ENCODE data around the gene ENKD1.

DNA sequence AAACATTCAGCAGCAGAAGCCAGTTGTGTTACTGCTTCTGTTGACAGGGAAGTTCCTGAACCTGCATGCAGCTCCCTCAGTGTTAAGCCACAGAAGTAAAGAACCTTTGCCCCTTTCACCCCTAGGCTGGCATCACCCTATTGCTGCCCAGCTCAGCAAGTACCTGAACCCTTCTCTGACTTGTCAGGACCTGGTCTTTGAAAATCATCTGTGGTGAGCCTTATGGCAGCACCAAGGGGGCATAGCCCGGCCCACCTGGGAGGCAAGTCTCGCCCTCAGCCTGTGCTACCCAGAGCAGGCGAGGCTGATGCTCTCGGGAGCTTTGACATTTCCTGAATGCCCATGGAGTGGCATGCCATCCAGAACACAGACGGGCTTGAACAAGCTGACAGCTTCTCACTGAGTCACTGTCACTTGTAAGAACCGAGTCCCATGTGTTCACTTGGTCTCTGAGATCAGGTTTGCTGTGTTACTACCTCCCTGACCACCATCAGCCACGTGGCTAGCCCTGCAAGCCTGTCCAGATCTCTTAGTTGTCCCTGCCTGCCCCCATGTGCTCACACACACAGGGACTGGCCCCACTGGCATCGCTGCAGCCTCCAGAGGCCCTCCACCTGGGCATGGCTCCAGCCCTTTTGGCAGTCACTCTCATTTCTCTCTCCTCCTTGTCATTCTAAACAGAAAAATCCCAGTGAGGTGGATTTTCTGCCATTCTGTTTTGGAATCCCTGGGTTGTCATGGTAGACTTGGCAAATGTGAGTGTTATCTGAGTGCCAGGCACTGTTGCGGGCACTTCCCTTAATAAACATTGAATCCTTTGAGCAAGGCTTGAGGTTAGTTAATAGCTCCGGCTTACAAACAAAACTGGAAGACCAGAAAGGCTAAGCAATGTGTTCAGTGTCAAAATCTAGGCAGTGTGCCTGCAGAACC lies 24.5 kb downstream of the ENKD1 start:
- no peak for TF ChIP-seq EZH2 (IDR thresholded peaks at IDR 0.05; ENCODE audit: borderline replicate concordance, low read length)
- TF ChIP-seq, protein P1, sequence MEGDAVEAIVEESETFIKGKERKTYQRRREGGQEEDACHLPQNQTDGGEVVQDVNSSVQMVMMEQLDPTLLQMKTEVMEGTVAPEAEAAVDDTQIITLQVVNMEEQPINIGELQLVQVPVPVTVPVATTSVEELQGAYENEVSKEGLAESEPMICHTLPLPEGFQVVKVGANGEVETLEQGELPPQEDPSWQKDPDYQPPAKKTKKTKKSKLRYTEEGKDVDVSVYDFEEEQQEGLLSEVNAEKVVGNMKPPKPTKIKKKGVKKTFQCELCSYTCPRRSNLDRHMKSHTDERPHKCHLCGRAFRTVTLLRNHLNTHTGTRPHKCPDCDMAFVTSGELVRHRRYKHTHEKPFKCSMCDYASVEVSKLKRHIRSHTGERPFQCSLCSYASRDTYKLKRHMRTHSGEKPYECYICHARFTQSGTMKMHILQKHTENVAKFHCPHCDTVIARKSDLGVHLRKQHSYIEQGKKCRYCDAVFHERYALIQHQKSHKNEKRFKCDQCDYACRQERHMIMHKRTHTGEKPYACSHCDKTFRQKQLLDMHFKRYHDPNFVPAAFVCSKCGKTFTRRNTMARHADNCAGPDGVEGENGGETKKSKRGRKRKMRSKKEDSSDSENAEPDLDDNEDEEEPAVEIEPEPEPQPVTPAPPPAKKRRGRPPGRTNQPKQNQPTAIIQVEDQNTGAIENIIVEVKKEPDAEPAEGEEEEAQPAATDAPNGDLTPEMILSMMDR (IDR thresholded peaks at IDR 0.05; ENCODE audit: low read length): no peak
